HEK293 (cell line): ENCODE results near the gene PPBP.

Source experiments
- OSR2 ChIP-seq: fragments of 450-650 bp; formaldehyde crosslinking; IDR thresholded peaks from 2 replicates; pipeline ENCODE4 v1.5.1; 2016; ENCODE audit warnings: missing biosample characterization, missing genetic modification characterization
- SCRT2 ChIP-seq: fragments of 450-650 bp; formaldehyde crosslinking; IDR thresholded peaks from 2 replicates; pipeline ENCODE4 v1.5.1; 2016; ENCODE audit warnings: missing biosample characterization, missing genetic modification characterization
- SP7 ChIP-seq: fragments of 450-650 bp; formaldehyde crosslinking; IDR thresholded peaks from 2 replicates; pipeline ENCODE4 v1.5.1; 2016; ENCODE audit warnings: missing biosample characterization, missing genetic modification characterization
- ZBTB1 ChIP-seq: fragments of 450-650 bp; formaldehyde crosslinking; IDR thresholded peaks from 2 replicates; pipeline ENCODE4 v1.5.1; 2016; ENCODE audit warnings: missing biosample characterization, missing genetic modification characterization
- ZFHX2 ChIP-seq: fragments of 450-650 bp; formaldehyde crosslinking; conservative IDR thresholded peaks from 2 replicates; pipeline ENCODE4 v1.5.1; 2016; ENCODE audit warnings: missing biosample characterization, missing genetic modification characterization
- ZNF341 ChIP-seq: fragments of 450-650 bp; formaldehyde crosslinking; IDR thresholded peaks from 2 replicates; pipeline ENCODE4; 2016; ENCODE audit warnings: low read depth, missing biosample characterization, missing genetic modification characterization
- ZNF416 ChIP-seq: fragments of 450-650 bp; formaldehyde crosslinking; IDR thresholded peaks from 2 replicates; pipeline ENCODE4 v1.5.1; 2016; ENCODE audit warnings: missing biosample characterization, missing genetic modification characterization
- ZNF600 ChIP-seq: fragments of 450-650 bp; formaldehyde crosslinking; IDR thresholded peaks from 2 replicates; pipeline ENCODE4 v1.5.1; 2016; ENCODE audit warnings: missing biosample characterization, missing genetic modification characterization
- ZNF664 ChIP-seq: fragments of 450-650 bp; formaldehyde crosslinking; IDR thresholded peaks from 2 replicates; pipeline ENCODE4 v1.5.1; 2016; ENCODE audit warnings: missing biosample characterization, missing genetic modification characterization
- ZSCAN16 ChIP-seq: fragments of 450-650 bp; formaldehyde crosslinking; IDR thresholded peaks from 2 replicates; pipeline ENCODE4 v1.5.1; 2016; ENCODE audit warnings: missing biosample characterization, missing genetic modification characterization
- TF ChIP-seq, protein P1 (sequence below): fragments of 450-650 bp; formaldehyde crosslinking; IDR thresholded peaks from 2 replicates; pipeline ENCODE4 v1.5.1; 2016; ENCODE audit warnings: missing biosample characterization, missing genetic modification characterization
- TF ChIP-seq, protein P2 (sequence below): fragments of 450-650 bp; formaldehyde crosslinking; IDR thresholded peaks from 2 replicates; pipeline ENCODE4 v1.5.1; 2016; ENCODE audit warnings: missing biosample characterization, missing genetic modification characterization
- TF ChIP-seq, protein P3 (sequence below): fragments of 450-650 bp; formaldehyde crosslinking; conservative IDR thresholded peaks from 2 replicates; pipeline ENCODE4 v1.5.1; 2016; ENCODE audit warnings: low read depth, missing biosample characterization, missing genetic modification characterization
- TF ChIP-seq, protein P4 (sequence below): fragments of 450-650 bp; formaldehyde crosslinking; IDR thresholded peaks from 2 replicates; pipeline ENCODE4 v1.5.1; 2017; ENCODE audit warnings: missing biosample characterization, missing genetic modification characterization
- TF ChIP-seq, protein P5 (sequence below): fragments of 450-650 bp; formaldehyde crosslinking; IDR thresholded peaks from 2 replicates; pipeline ENCODE4 v1.5.1; 2017; ENCODE audit warnings: missing biosample characterization, missing genetic modification characterization
- TF ChIP-seq, protein P6 (sequence below): fragments of 450-650 bp; formaldehyde crosslinking; IDR thresholded peaks from 2 replicates; pipeline ENCODE4 v1.5.1; 2016; ENCODE audit warnings: missing biosample characterization, missing genetic modification characterization
- TF ChIP-seq, protein P7 (sequence below): fragments of 450-650 bp; IDR thresholded peaks from 2 replicates; pipeline ENCODE4 v1.5.1; 2018; ENCODE audit warnings: missing biosample characterization, missing genetic modification characterization

PPBP gene

DNA sequence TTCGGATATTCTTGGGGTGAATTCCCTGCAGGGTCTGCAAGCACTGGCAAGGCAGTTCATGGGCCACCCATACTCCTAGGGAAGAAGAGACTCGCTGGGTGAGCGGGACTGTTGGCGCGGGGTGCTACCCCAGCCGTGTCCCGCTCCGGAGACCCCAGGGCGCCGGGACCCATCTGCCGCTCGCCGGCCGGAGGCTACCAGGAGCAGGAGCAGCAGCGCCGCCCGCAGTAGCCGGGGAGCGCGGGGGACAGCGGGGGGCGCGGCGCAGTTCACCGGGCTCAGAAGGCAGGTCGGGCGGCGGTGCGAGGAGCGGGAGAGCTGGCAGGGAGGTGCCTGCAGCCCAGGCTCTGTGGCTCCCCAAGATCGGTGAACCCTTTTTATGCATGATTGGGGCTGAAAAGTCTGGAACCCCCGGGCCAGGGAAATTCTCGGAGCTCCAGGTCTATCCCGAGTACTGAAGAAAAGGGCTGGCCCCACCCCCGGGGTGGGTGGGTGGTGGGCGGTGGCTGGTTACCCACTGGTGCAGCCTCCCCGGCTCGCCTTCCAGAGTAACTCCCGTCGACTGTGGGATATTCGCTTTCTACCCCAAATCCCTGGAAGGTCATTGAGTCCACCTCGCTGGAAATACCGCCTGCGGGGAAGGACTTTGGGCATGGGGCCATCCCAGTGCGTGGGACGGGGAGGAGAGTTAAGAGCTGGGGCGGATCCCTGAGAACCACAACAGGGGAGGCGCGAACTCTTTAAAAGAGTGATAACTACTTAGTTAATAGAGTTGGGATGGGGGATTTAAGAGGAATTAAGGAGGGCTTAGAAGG lies 43.7 kb downstream of the PPBP start (continued):
- TF ChIP-seq, protein P1, sequence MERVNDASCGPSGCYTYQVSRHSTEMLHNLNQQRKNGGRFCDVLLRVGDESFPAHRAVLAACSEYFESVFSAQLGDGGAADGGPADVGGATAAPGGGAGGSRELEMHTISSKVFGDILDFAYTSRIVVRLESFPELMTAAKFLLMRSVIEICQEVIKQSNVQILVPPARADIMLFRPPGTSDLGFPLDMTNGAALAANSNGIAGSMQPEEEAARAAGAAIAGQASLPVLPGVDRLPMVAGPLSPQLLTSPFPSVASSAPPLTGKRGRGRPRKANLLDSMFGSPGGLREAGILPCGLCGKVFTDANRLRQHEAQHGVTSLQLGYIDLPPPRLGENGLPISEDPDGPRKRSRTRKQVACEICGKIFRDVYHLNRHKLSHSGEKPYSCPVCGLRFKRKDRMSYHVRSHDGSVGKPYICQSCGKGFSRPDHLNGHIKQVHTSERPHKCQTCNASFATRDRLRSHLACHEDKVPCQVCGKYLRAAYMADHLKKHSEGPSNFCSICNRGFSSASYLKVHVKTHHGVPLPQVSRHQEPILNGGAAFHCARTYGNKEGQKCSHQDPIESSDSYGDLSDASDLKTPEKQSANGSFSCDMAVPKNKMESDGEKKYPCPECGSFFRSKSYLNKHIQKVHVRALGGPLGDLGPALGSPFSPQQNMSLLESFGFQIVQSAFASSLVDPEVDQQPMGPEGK (tag by site-specific recombination): peak; percentile 67
- TF ChIP-seq SCRT2 (tag by site-specific recombination) (no peak), OSR2 (tag by site-specific recombination) (peak; percentile 89), ZSCAN16 (no peak), SP7 (tag by site-specific recombination) (0 out of 2 replicates have a peak, but pooled peaks have one; percentile 10), ZBTB1 (tag by site-specific recombination) (no peak), ZNF341 (tag by site-specific recombination) (peak; percentile 51), ZNF416 (tag by site-specific recombination) (no peak), ZNF600 (no peak), ZFHX2 (tag by site-specific recombination) (peak; percentile 66), ZNF664 (tag by site-specific recombination) (no peak)
- TF ChIP-seq, protein P2, sequence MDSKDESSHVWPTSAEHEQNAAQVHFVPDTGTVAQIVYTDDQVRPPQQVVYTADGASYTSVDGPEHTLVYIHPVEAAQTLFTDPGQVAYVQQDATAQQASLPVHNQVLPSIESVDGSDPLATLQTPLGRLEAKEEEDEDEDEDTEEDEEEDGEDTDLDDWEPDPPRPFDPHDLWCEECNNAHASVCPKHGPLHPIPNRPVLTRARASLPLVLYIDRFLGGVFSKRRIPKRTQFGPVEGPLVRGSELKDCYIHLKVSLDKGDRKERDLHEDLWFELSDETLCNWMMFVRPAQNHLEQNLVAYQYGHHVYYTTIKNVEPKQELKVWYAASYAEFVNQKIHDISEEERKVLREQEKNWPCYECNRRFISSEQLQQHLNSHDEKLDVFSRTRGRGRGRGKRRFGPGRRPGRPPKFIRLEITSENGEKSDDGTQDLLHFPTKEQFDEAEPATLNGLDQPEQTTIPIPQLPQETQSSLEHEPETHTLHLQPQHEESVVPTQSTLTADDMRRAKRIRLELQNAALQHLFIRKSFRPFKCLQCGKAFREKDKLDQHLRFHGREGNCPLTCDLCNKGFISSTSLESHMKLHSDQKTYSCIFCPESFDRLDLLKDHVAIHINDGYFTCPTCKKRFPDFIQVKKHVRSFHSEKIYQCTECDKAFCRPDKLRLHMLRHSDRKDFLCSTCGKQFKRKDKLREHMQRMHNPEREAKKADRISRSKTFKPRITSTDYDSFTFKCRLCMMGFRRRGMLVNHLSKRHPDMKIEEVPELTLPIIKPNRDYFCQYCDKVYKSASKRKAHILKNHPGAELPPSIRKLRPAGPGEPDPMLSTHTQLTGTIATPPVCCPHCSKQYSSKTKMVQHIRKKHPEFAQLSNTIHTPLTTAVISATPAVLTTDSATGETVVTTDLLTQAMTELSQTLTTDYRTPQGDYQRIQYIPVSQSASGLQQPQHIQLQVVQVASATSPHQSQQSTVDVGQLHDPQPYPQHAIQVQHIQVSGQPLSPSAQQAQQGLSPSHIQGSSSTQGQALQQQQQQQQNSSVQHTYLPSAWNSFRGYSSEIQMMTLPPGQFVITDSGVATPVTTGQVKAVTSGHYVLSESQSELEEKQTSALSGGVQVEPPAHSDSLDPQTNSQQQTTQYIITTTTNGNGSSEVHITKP (tag by site-specific recombination): peak; percentile 91
- TF ChIP-seq, protein P3, sequence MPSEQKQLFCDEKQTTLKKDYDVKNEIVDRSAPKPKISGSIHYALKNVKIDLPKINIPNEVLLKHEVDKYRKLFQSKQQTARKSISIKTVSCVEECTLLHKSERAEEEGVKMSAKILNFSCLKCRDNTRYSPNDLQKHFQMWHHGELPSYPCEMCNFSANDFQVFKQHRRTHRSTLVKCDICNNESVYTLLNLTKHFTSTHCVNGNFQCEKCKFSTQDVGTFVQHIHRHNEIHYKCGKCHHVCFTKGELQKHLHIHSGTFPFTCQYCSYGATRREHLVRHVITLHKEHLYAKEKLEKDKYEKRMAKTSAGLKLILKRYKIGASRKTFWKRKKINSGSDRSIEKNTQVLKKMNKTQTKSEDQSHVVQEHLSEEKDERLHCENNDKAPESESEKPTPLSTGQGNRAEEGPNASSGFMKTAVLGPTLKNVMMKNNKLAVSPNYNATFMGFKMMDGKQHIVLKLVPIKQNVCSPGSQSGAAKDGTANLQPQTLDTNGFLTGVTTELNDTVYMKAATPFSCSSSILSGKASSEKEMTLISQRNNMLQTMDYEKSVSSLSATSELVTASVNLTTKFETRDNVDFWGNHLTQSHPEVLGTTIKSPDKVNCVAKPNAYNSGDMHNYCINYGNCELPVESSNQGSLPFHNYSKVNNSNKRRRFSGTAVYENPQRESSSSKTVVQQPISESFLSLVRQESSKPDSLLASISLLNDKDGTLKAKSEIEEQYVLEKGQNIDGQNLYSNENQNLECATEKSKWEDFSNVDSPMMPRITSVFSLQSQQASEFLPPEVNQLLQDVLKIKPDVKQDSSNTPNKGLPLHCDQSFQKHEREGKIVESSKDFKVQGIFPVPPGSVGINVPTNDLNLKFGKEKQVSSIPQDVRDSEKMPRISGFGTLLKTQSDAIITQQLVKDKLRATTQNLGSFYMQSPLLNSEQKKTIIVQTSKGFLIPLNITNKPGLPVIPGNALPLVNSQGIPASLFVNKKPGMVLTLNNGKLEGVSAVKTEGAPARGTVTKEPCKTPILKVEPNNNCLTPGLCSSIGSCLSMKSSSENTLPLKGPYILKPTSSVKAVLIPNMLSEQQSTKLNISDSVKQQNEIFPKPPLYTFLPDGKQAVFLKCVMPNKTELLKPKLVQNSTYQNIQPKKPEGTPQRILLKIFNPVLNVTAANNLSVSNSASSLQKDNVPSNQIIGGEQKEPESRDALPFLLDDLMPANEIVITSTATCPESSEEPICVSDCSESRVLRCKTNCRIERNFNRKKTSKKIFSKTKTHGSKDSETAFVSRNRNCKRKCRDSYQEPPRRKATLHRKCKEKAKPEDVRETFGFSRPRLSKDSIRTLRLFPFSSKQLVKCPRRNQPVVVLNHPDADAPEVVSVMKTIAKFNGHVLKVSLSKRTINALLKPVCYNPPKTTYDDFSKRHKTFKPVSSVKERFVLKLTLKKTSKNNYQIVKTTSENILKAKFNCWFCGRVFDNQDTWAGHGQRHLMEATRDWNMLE: no peak
- TF ChIP-seq, protein P4, sequence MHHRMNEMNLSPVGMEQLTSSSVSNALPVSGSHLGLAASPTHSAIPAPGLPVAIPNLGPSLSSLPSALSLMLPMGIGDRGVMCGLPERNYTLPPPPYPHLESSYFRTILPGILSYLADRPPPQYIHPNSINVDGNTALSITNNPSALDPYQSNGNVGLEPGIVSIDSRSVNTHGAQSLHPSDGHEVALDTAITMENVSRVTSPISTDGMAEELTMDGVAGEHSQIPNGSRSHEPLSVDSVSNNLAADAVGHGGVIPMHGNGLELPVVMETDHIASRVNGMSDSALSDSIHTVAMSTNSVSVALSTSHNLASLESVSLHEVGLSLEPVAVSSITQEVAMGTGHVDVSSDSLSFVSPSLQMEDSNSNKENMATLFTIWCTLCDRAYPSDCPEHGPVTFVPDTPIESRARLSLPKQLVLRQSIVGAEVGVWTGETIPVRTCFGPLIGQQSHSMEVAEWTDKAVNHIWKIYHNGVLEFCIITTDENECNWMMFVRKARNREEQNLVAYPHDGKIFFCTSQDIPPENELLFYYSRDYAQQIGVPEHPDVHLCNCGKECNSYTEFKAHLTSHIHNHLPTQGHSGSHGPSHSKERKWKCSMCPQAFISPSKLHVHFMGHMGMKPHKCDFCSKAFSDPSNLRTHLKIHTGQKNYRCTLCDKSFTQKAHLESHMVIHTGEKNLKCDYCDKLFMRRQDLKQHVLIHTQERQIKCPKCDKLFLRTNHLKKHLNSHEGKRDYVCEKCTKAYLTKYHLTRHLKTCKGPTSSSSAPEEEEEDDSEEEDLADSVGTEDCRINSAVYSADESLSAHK (tag by site-specific recombination): no peak
- TF ChIP-seq, protein P5, sequence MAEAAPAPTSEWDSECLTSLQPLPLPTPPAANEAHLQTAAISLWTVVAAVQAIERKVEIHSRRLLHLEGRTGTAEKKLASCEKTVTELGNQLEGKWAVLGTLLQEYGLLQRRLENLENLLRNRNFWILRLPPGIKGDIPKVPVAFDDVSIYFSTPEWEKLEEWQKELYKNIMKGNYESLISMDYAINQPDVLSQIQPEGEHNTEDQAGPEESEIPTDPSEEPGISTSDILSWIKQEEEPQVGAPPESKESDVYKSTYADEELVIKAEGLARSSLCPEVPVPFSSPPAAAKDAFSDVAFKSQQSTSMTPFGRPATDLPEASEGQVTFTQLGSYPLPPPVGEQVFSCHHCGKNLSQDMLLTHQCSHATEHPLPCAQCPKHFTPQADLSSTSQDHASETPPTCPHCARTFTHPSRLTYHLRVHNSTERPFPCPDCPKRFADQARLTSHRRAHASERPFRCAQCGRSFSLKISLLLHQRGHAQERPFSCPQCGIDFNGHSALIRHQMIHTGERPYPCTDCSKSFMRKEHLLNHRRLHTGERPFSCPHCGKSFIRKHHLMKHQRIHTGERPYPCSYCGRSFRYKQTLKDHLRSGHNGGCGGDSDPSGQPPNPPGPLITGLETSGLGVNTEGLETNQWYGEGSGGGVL (tag by site-specific recombination): no peak
- TF ChIP-seq, protein P6, sequence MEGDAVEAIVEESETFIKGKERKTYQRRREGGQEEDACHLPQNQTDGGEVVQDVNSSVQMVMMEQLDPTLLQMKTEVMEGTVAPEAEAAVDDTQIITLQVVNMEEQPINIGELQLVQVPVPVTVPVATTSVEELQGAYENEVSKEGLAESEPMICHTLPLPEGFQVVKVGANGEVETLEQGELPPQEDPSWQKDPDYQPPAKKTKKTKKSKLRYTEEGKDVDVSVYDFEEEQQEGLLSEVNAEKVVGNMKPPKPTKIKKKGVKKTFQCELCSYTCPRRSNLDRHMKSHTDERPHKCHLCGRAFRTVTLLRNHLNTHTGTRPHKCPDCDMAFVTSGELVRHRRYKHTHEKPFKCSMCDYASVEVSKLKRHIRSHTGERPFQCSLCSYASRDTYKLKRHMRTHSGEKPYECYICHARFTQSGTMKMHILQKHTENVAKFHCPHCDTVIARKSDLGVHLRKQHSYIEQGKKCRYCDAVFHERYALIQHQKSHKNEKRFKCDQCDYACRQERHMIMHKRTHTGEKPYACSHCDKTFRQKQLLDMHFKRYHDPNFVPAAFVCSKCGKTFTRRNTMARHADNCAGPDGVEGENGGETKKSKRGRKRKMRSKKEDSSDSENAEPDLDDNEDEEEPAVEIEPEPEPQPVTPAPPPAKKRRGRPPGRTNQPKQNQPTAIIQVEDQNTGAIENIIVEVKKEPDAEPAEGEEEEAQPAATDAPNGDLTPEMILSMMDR (tag by site-specific recombination): peak; percentile 46; the same call in 1 of the 2 replicates
- TF ChIP-seq, protein P7, sequence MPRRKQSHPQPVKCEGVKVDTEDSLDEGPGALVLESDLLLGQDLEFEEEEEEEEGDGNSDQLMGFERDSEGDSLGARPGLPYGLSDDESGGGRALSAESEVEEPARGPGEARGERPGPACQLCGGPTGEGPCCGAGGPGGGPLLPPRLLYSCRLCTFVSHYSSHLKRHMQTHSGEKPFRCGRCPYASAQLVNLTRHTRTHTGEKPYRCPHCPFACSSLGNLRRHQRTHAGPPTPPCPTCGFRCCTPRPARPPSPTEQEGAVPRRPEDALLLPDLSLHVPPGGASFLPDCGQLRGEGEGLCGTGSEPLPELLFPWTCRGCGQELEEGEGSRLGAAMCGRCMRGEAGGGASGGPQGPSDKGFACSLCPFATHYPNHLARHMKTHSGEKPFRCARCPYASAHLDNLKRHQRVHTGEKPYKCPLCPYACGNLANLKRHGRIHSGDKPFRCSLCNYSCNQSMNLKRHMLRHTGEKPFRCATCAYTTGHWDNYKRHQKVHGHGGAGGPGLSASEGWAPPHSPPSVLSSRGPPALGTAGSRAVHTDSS (tag by site-specific recombination): no peak
